Stimulated activated CD8-positive, alpha-beta memory T cell treated with anti-CD3 and anti-CD28 coated beads, Interleukin-15, amount 100 ng/mL, for 48 hours (primary cell): ENCODE data around the gene ZDHHC11.
A peak's percentile ranks its signal among the peaks of the same experiment; 100 is the strongest.

Experiments used
- DNase-seq, 2 donors: peaks; one replicate each; pipeline ENCODE4 v3.0.0-alpha.2; 2020; ENCODE audit warnings: low read depth in 2 of 2

The ZDHHC11 gene

GRCh38 chr5:850511-851006, at the start of gene ZDHHC11:
ZDHHC11 (minus strand) TSS chr5:850986; CDS start chr5:850602, 384 bp downstream.
- DNase-seq = no peak

GRCh38 chr5:893711-894110, 42.9 kb upstream of the ZDHHC11 start:
- DNase-seq = no peak

GRCh38 chr5:893137-893506, 42.3 kb upstream of the ZDHHC11 start:
- DNase-seq = no peak

GRCh38 chr5:892394-893136, 41.8 kb upstream of the ZDHHC11 start, which contains the start of the genes BRD9 and TRIP13:
BRD9 (minus strand) TSS chr5:892801; CDS start chr5:892657, 144 bp downstream.
TRIP13 (plus strand) TSS chr5:892884; CDS start chr5:892999, 115 bp downstream.
- DNase-seq = peak; percentile 82

- DNase-seq = no peak
Measured at GRCh38 chr5:891837-892393, 41.1 kb upstream of the ZDHHC11 start.

GRCh38 chr5:891117-891836, 40.5 kb upstream of the ZDHHC11 start:
- no peak for DNase-seq

GRCh38 chr5:889075-889710, 38.4 kb upstream of the ZDHHC11 start:
- DNase-seq = no peak

GRCh38 chr5:888638-889035, 37.9 kb upstream of the ZDHHC11 start:
- no peak for DNase-seq

- no peak for DNase-seq
Measured at GRCh38 chr5:887947-888637, 37.3 kb upstream of the ZDHHC11 start.

- no peak for DNase-seq
Measured at GRCh38 chr5:886716-887325, 36.0 kb upstream of the ZDHHC11 start.

- DNase-seq = no peak
Measured at GRCh38 chr5:886036-886435, 35.2 kb upstream of the ZDHHC11 start.

GRCh38 chr5:885529-885928, 34.7 kb upstream of the ZDHHC11 start:
- DNase-seq = no peak

- DNase-seq = no peak
Measured at GRCh38 chr5:885127-885442, 34.3 kb upstream of the ZDHHC11 start.

- DNase-seq = no peak
Measured at GRCh38 chr5:884345-885126, 33.8 kb upstream of the ZDHHC11 start.

GRCh38 chr5:883475-884181, 32.8 kb upstream of the ZDHHC11 start:
- no peak for DNase-seq

- DNase-seq = no peak
Measured at GRCh38 chr5:882253-883183, 31.7 kb upstream of the ZDHHC11 start.

- no peak for DNase-seq
Measured at GRCh38 chr5:881551-881935, 30.8 kb upstream of the ZDHHC11 start.

- no peak for DNase-seq
Measured at GRCh38 chr5:880816-881550, 30.2 kb upstream of the ZDHHC11 start.
